Ovary (tissue), 9 donors: Measurements from ENCODE around the gene INCENP. TPM values are rescaled to one million over a fixed set of nuclear protein-coding genes. Genes with fewer than 3 reads are reported as not detected.

Source experiments
- DNase-seq, 5 donors: peaks; one replicate each; pipeline ENCODE4 v3.0.0-alpha.2; 2019 to 2020
- H3K27ac ChIP-seq, 2 donors: fragments of 200-600 bp; one replicate each; pipeline versions ENCODE4 v1.5.1 to v1.8.0; 2019 to 2022
- H3K27me3 ChIP-seq: fragments of 200-600 bp; one replicate; pipeline ENCODE4 v1.8.0; 2022
- H3K36me3 ChIP-seq: fragments of 200-600 bp; sonication (generic); one replicate; pipeline ENCODE4 v1.5.1; 2019
- H3K4me1 ChIP-seq: one replicate; pipeline ENCODE4 v1.8.1; 2013; ENCODE audit warnings: mild to moderate bottlenecking, moderate library complexity; ENCODE audit not compliant: insufficient read depth
- H3K4me3 ChIP-seq: fragments of 200-600 bp; sonication (generic); one replicate; pipeline ENCODE4 v1.5.1; 2017
- H3K9me3 ChIP-seq, 2 donors: fragments of 200-600 bp in 1 of 2; sonication (generic) in 1 of 2; one replicate each; pipeline versions ENCODE4 v1.5.1 to v1.8.1; 2013 to 2019; ENCODE audit warnings: mild to moderate bottlenecking in 1 of 2, moderate library complexity in 1 of 2
- EP300 ChIP-seq: sonication (generic); formaldehyde crosslinking; IDR thresholded peaks from one replicate; pipeline ENCODE4 v1.6.1; 2017; ENCODE audit warnings: antibody characterized with exemption
- POLR2A ChIP-seq: fragments of 450-650 bp; IDR thresholded peaks from one replicate; pipeline ENCODE4 v1.6.1; 2017; ENCODE audit warnings: antibody characterized with exemption, mild to moderate bottlenecking, moderate library complexity
- WGBS, 3 donors: extraction: QIAGEN DNeasy Blood & Tissue Kit in 1 of 3; methylation state at CpG; one replicate each; pipeline versions ENCODE4 v1.1.5 to v1.1.7; 2013 to 2017; 5-methylcytosine and 5-hydroxymethylcytosine counted together
- intact Hi-C, 4 donors: fragments of 100-400 bp; cut with DNase I; formaldehyde crosslinking; loops; one replicate each; pipeline versions ENCODE4 v1.11.0 to v1.15.1; 2022 to 2023
- polyA plus RNA-seq, 2 donors: library from polyadenylated mRNA; stranded (reverse); fragments of 200-250 nt in 1 of 2; fragments of 350-450 nt in 1 of 2; fragmentation: Illumina TruSeq in 1 of 2; extraction: RNeasy Lipid Tissue Mini Kit (QIAGEN cat#74804) in 1 of 2; gene quantifications; one replicate each; pipeline ENCODE4 v1.2.3, GENCODE V29; 2013 to 2014
- total RNA-seq, 7 donors: library from RNA; depleted of rRNA in 2 of 7; stranded (reverse); fragments of >200 nt in 2 of 7; fragmentation: NEBNext Ultra II Directional in 3 of 7; extraction: Animal tissue kit (Norgen Biotek cat#: 25700) in 3 of 7; gene quantifications; one replicate each; pipeline versions ENCODE4 v1.1.0 to v1.2.4, GENCODE V29; 2016 to 2023
- TF ChIP-seq, protein P1 (sequence below), 3 donors: fragments of 450-650 bp in 2 of 3; fragments of 200-600 bp in 1 of 3; IDR thresholded peaks; one replicate each; pipeline versions ENCODE4 v1.5.1 to v1.8.0; 2016 to 2022; ENCODE audit warnings: antibody characterized with exemption in 3 of 3, mild to moderate bottlenecking in 1 of 3
- donor health status: DM: no; HTN: no; CAD: no; lungs with moderate emphysema.
- donor health status: DM: no; HTN: no; CAD: no.
- donor health status: Bipolar disorder and iron deficiency.
- donor health status: DM: yes; HTN: yes; CAD: no.
- donor health status: DM: no; HTN: no; CAD: no.
- donor health status: DM: yes; HTN: yes; CAD: no.

The INCENP gene
- total and polyA plus RNA-seq, 9 donors: 6.6 to 20.0 (median 14.6) TPM

DNA sequence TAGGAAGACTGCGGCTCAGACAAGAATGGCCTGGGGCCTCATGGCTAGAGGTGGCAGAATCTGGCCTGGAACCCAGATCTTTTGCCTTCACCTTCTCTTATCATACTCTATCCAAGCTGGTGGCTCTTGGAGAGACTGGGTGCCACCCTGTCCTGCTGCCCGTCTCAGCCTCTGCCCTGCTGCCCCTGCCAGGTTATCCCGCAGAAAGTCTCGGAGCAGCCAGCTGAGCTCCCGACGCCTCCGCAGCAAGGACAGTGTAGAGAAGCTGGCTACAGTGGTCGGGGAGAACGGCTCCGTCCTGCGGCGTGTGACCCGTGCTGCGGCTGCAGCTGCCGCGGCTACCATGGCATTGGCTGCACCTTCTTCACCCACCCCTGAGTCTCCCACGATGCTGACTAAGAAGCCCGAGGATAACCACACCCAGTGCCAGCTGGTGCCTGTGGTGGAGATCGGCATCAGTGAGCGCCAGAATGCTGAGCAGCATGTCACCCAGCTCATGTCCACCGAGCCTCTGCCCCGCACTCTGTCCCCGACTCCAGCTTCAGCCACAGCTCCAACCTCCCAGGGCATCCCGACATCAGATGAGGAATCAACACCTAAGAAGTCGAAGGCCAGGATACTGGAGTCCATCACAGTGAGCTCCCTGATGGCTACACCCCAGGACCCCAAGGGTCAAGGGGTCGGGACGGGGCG is 5.9 kb downstream of the INCENP start:
- WGBS, 3 donors: 94 to 96% (median 95%) methylated on average over 28 of the region's 28 CpGs
- H3K36me3 ChIP-seq: no peaks in the 10 kb centered on the region
- intact Hi-C loops: no loop called here

DNA sequence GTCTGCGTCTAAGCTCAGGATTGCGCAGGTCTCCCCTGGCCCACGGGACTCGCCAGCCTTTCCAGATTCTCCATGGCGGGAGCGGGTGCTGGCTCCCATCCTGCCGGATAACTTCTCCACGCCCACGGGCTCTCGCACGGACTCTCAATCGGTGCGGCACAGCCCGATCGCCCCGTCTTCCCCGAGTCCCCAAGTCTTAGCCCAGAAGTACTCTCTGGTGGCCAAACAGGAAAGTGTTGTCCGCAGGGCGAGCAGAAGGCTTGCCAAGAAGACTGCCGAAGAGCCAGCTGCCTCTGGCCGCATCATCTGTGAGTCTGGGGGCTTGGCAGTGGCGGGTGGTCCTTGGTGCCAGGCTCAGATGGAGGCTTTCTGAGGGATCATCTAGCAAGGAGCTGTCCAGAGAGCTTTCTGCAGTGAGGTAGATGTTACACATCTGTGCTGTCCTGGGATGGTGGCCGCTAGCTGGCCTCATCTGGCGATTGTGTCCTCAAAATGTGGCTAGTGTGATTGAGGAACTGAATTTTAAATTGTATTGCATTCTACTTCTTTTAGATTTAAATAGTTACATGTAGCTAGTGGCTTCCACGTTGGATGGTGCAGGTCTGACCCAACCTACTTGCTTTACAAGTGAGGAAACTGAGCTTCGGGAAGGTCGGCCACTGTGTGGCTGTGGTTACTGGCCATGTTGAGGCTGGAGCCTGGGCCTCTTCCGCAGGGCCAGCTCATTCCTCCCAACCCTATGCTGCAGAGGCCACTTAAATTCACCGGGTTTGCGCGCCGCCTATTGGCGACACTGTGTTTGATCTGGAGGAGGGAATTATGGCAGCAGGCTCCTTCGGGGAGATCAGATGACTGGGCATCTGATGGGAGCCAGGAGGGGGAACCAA is 6.7 kb downstream of the INCENP start:
- H3K27me3 ChIP-seq: no peaks in the 10 kb centered on the region
- TF ChIP-seq, protein P1, sequence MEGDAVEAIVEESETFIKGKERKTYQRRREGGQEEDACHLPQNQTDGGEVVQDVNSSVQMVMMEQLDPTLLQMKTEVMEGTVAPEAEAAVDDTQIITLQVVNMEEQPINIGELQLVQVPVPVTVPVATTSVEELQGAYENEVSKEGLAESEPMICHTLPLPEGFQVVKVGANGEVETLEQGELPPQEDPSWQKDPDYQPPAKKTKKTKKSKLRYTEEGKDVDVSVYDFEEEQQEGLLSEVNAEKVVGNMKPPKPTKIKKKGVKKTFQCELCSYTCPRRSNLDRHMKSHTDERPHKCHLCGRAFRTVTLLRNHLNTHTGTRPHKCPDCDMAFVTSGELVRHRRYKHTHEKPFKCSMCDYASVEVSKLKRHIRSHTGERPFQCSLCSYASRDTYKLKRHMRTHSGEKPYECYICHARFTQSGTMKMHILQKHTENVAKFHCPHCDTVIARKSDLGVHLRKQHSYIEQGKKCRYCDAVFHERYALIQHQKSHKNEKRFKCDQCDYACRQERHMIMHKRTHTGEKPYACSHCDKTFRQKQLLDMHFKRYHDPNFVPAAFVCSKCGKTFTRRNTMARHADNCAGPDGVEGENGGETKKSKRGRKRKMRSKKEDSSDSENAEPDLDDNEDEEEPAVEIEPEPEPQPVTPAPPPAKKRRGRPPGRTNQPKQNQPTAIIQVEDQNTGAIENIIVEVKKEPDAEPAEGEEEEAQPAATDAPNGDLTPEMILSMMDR (IDR thresholded peaks at IDR 0.05): no peak
- TF ChIP-seq EP300 (no peak), POLR2A (no peak)
- no peak overlapping the region for H3K4me3 ChIP-seq
- H3K27ac ChIP-seq: no peak overlapping the region
- intact Hi-C loops: no loop called here
- DNase-seq: peak in 1 of 5 donors; percentile 13
- 94 to 95% (median 95%) methylated on average over 34 of the region's 34 CpGs for WGBS, 3 donors
- H3K36me3 ChIP-seq: no peaks in the 10 kb centered on the region
- no peaks in the 10 kb centered on the region for H3K9me3 ChIP-seq
- no peaks in the 10 kb centered on the region for H3K4me1 ChIP-seq

More for the DNA sequence above, 5.9 kb downstream of the INCENP start:
- peak in 1 of 5 donors; percentile 10 for DNase-seq
- Histone ChIP-seq H3K4me3 (no peak overlapping the region), H3K4me1 (peaks cover 5% of the 10 kb centered on the region), H3K9me3 (no peaks in the 10 kb centered on the region), H3K27ac (no peak overlapping the region), H3K27me3 (no peaks in the 10 kb centered on the region)
- TF ChIP-seq POLR2A: no peak
- TF ChIP-seq, protein P1 (IDR thresholded peaks at IDR 0.05): no peak
- no peak for TF ChIP-seq EP300

DNA sequence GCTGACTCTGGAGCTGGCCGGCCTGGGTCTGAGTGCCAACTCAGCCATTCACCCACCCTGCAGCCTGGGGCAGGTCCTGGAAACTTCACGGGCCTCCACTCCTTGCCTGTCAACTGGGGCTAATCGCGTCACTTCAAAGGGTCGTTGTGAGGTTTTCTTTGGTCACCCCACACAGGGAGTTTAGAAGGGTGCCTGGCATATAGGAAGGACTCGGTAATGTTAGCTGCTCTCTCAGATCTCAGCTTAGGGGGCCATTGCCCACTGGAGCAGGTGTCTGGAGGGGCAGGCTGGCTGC is 7.3 kb downstream of the INCENP start:
- no peak for DNase-seq
- intact Hi-C loops: no loop called here
- no peak overlapping the region for H3K4me3 ChIP-seq
- TF ChIP-seq EP300 (no peak), POLR2A (no peak)
- TF ChIP-seq, protein P1 (IDR thresholded peaks at IDR 0.05): no peak
- H3K27ac ChIP-seq: no peak overlapping the region
- no peaks in the 10 kb centered on the region for H3K36me3 ChIP-seq
- no peaks in the 10 kb centered on the region for H3K27me3 ChIP-seq
- WGBS, 3 donors: 92 to 97% (median 94%) methylated on average over 6 of the region's 6 CpGs
- no peaks in the 10 kb centered on the region for H3K9me3 ChIP-seq
- no peaks in the 10 kb centered on the region for H3K4me1 ChIP-seq

DNA sequence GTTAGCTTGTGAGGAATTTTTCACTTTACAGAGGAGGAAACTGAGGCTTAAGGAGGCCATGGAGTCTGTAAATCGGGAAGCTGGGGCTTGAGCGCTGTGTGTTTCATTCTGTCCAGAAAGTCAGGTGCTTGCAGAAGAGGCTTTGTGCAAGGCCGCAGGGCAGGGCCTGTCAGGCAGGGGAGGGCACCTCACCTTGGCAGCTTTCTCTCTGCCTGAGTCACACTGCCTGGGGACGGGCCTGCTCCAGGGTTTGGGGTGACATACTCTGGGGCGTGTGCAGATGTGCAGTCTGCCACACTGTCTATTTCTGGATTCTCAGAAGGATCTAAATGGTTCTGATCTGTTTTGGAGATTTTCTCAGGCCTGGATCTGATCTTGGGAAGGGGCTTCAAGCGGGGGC is 8.4 kb downstream of the INCENP start:
- Histone ChIP-seq H3K9me3 (no peaks in the 10 kb centered on the region), H3K27me3 (no peaks in the 10 kb centered on the region), H3K36me3 (no peaks in the 10 kb centered on the region), H3K4me3 (no peak overlapping the region), H3K27ac (no peak overlapping the region), H3K4me1 (no peaks in the 10 kb centered on the region)
- TF ChIP-seq POLR2A: no peak
- TF ChIP-seq, protein P1 (IDR thresholded peaks at IDR 0.05): no peak
- intact Hi-C loops: no loop called here
- DNase-seq: peak in 1 of 5 donors; percentile 3
- 88 to 98% (median 93%) methylated on average over 6 of the region's 6 CpGs for WGBS, 3 donors
